Endothelial cell of umbilical vein (primary cell): ENCODE measurements around the gene KAZN. TPM values are rescaled to one million over a fixed set of nuclear protein-coding genes. Genes with fewer than 3 reads are reported as not detected.

ENCODE experiments used
- BruUV-seq: library from RNA; stranded (reverse); fragments of 400-500 nt; replicated peaks from 2 replicates; lab custom pipeline; 2021; lab: Mats Ljungman, UMichigan
- CTCF ChIA-PET: fragments of 300-600, 350-600 bp; sonication (Branson Sonifier 250); formaldehyde crosslinking; loops from one replicate; lab custom pipeline; 2021; ENCODE audit warnings: antibody characterized with exemption, inconsistent platforms; lab: Charles Lee
- POLR2A ChIA-PET: fragments of 300-600, 350-600 bp; sonication (Branson Sonifier 250); formaldehyde crosslinking; loops from one replicate; lab custom pipeline; 2021; ENCODE audit warnings: antibody characterized with exemption, inconsistent platforms; lab: Charles Lee
- DNase-seq: peaks from one replicate; pipeline ENCODE4 v3.0.0-alpha.2; 2011; ENCODE audit warnings: low read depth, low spot score
- FAIRE-seq: peaks from 2 replicates; lab custom pipeline; 2011; peaks lifted over from hg19 to GRCh38; lab: Jason Lieb, UNC
- H2AFZ ChIP-seq: 2 replicates; pipeline ENCODE4 v1.6.0; 2012; ENCODE audit warnings: low read depth, low read length, control low read depth, inconsistent platforms
- H3K27ac ChIP-seq: 2 replicates; pipeline ENCODE4 v1.5.1; 2011; ENCODE audit warnings: low read depth, mild to moderate bottlenecking, control low read depth, low read length, moderate library complexity; ENCODE audit not compliant: insufficient read depth
- H3K27me3 ChIP-seq, 2 experiments: 2 replicates each; pipeline versions ENCODE4 v1.6.0 to v1.6.1; 2011; ENCODE audit warnings: low read length in 2 of 2, mixed read lengths in 1 of 2; ENCODE audit not compliant: control insufficient read depth in 2 of 2, insufficient read depth in 2 of 2
- H3K36me3 ChIP-seq, 2 experiments: 2 replicates in 1 of 2; 3 replicates in 1 of 2; pipeline ENCODE4 v1.5.1; 2011; ENCODE audit warnings: low read length in 2 of 2, mild to moderate bottlenecking in 1 of 2, moderate library complexity in 1 of 2; ENCODE audit not compliant: control insufficient read depth in 2 of 2, insufficient read depth in 2 of 2; ENCODE audit errors: extremely low read depth in 1 of 2
- H3K4me1 ChIP-seq: 3 replicates; pipeline ENCODE4 v1.5.1; 2011; ENCODE audit warnings: mild to moderate bottlenecking, low read length; ENCODE audit not compliant: control insufficient read depth, insufficient read depth; ENCODE audit errors: extremely low read depth
- H3K4me2 ChIP-seq: 2 replicates; pipeline ENCODE4 v1.6.1; 2011; ENCODE audit warnings: low read length, control low read depth, mixed read lengths; ENCODE audit not compliant: insufficient read depth
- H3K4me3 ChIP-seq, 3 experiments: fragments of 200-600 bp in 1 of 3; sonication (generic), shearing (Covaris generic) in 1 of 3; replicated peaks in 1 of 3; 2 replicates each; pipeline ENCODE4 v1.5.1; 2011 to 2016; ENCODE audit warnings: control low read depth in 3 of 3, low read length in 3 of 3, mild to moderate bottlenecking in 2 of 3, inconsistent platforms in 1 of 3, low read depth in 1 of 3, moderate library complexity in 1 of 3; ENCODE audit not compliant: insufficient read depth in 1 of 3
- H3K79me2 ChIP-seq: 2 replicates; pipeline ENCODE4 v1.6.0; 2012; ENCODE audit warnings: low read length, inconsistent platforms; ENCODE audit not compliant: control insufficient read depth, insufficient read depth
- H3K9ac ChIP-seq: replicated peaks from 2 replicates; pipeline ENCODE3; 2011; ENCODE audit warnings: low read length, control low read depth; ENCODE audit not compliant: insufficient read depth; ENCODE audit errors: extremely low read depth
- H3K9me1 ChIP-seq: replicated peaks from 3 replicates; pipeline ENCODE4 v1.6.0; 2011; ENCODE audit warnings: mild to moderate bottlenecking, low read length; ENCODE audit not compliant: control insufficient read depth, insufficient read depth; ENCODE audit errors: extremely low read depth
- H3K9me3 ChIP-seq: replicated peaks from 2 replicates; pipeline ENCODE4 v1.5.1; 2012; ENCODE audit warnings: low read length, inconsistent platforms; ENCODE audit not compliant: control insufficient read depth, insufficient read depth
- H4K20me1 ChIP-seq: replicated peaks from 2 replicates; pipeline ENCODE3; 2011; ENCODE audit warnings: mild to moderate bottlenecking, low read length; ENCODE audit not compliant: control insufficient read depth, insufficient read depth; ENCODE audit errors: extremely low read depth
- EZH2 ChIP-seq: IDR thresholded peaks from 2 replicates; pipeline ENCODE4 v1.6.1; 2012; ENCODE audit warnings: borderline replicate concordance, low read depth, mild to moderate bottlenecking, moderate library complexity, low read length, inconsistent platforms; ENCODE audit not compliant: severe bottlenecking
- FOS ChIP-seq: IDR thresholded peaks from 2 replicates; pipeline ENCODE4 v1.6.1; 2011; ENCODE audit warnings: mild to moderate bottlenecking, low read length, moderate library complexity, borderline replicate concordance; ENCODE audit not compliant: insufficient read depth
- GATA2 ChIP-seq: IDR thresholded peaks from 2 replicates; pipeline ENCODE4 v1.7.0; 2011; ENCODE audit warnings: low read depth, mild to moderate bottlenecking, moderate library complexity, mixed read lengths, low read length; ENCODE audit not compliant: insufficient read length, insufficient read depth
- JUN ChIP-seq: IDR thresholded peaks from 2 replicates; pipeline ENCODE4 v1.6.1; 2011; ENCODE audit warnings: borderline replicate concordance, low read depth; ENCODE audit not compliant: insufficient read length, insufficient read depth
- MYC ChIP-seq: IDR thresholded peaks from one replicate; pipeline ENCODE4 v1.6.1; 2011; ENCODE audit warnings: mild to moderate bottlenecking, low read depth, low read length
- POLR2A ChIP-seq: IDR thresholded peaks from 2 replicates; pipeline ENCODE4 v1.6.1; 2012; ENCODE audit warnings: low read depth, mild to moderate bottlenecking, control low read depth, low read length
- POLR2AphosphoS5 ChIP-seq: IDR thresholded peaks from 2 replicates; pipeline ENCODE4 v1.6.1; 2012; ENCODE audit warnings: low read depth, mild to moderate bottlenecking, control low read depth, low read length, moderate library complexity; ENCODE audit not compliant: insufficient read depth
- dilution Hi-C: fragments of 300-500 bp; cut with MboI; formaldehyde crosslinking; loops from one replicate; pipeline ENCODE4 v1.15.0; 2019; ENCODE audit warnings: low sequenced_read_pairs; ENCODE audit not compliant: extremely low pct_ligation_motif_present
- intact Hi-C: fragments of 100-400 bp; cut with micrococcal nuclease; formaldehyde crosslinking; loops from one replicate; pipeline ENCODE4 v1.10.0; 2022
- polyA plus RNA-seq, 4 experiments: library from polyadenylated mRNA; depleted of rRNA in 3 of 4; stranded (reverse) in 3 of 4; unstranded in 1 of 4; fragments of >200 nt; gene quantifications; 2 replicates each; pipeline versions ENCODE4 v1.2.1 to v1.2.3, GENCODE V29; 2011 to 2012; ENCODE audit warnings: missing spikeins in 1 of 4
- total RNA-seq: library from RNA; stranded (reverse); gene quantifications from 2 replicates; pipeline ENCODE4 v1.2.3, GENCODE V29; 2021
- TF ChIP-seq, protein P1 (sequence below): IDR thresholded peaks from 2 replicates; pipeline ENCODE4 v1.6.1; 2011; ENCODE audit not compliant: insufficient read depth, insufficient read length
- TF ChIP-seq, protein P2 (sequence below), 2 donors: IDR thresholded peaks; 1 replicate in 1 of 2; 2 replicates in 1 of 2; pipeline ENCODE4 v1.5.1; 2011; ENCODE audit warnings: low read length in 2 of 2, mild to moderate bottlenecking in 2 of 2, moderate library complexity in 2 of 2, control low read depth in 1 of 2, inconsistent platforms in 1 of 2, low read depth in 1 of 2; ENCODE audit not compliant: insufficient read depth in 1 of 2; ENCODE audit errors: extremely low read depth in 1 of 2

The KAZN gene
- total and polyA plus RNA-seq, 2 donors (not counting 3 experiments of a cell fraction or from before 2014, with no cell fraction given) = 1.6 to 5.8 TPM

DNA sequence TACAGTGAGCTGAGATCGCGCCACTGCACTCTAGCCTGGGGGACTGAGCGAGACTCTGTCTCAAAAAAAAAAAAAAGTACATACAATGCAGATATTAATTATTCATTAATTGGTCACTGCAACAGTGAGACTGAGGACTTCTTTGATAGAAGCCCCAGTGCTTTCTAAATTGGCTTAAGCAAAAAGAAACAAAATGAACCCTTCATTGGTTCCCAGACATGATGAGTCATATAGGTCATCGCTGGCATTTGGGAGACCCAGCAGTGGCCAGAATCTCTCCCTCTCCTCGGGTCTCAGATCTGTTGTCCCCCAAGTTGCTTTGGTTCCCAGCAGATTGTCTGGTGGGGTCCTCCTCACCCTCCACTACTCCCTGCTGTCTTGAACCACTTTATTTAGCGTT, 144.9 kb downstream of the KAZN start:
- no peaks in the 10 kb centered on the region for H3K9me1 ChIP-seq
- TF ChIP-seq POLR2AphosphoS5 = no peak
- TF ChIP-seq, protein P1, sequence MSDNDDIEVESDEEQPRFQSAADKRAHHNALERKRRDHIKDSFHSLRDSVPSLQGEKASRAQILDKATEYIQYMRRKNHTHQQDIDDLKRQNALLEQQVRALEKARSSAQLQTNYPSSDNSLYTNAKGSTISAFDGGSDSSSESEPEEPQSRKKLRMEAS = no peak
- TF ChIP-seq FOS = no peak
- no peak for TF ChIP-seq JUN
- TF ChIP-seq POLR2A = no peak
- TF ChIP-seq, protein P2, sequence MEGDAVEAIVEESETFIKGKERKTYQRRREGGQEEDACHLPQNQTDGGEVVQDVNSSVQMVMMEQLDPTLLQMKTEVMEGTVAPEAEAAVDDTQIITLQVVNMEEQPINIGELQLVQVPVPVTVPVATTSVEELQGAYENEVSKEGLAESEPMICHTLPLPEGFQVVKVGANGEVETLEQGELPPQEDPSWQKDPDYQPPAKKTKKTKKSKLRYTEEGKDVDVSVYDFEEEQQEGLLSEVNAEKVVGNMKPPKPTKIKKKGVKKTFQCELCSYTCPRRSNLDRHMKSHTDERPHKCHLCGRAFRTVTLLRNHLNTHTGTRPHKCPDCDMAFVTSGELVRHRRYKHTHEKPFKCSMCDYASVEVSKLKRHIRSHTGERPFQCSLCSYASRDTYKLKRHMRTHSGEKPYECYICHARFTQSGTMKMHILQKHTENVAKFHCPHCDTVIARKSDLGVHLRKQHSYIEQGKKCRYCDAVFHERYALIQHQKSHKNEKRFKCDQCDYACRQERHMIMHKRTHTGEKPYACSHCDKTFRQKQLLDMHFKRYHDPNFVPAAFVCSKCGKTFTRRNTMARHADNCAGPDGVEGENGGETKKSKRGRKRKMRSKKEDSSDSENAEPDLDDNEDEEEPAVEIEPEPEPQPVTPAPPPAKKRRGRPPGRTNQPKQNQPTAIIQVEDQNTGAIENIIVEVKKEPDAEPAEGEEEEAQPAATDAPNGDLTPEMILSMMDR (IDR thresholded peaks at IDR 0.05; ENCODE audit: extremely low read depth in 1 of 2, insufficient read depth in 1 of 2, low read depth in 1 of 2, low read length in 2 of 2) = no peak
- TF ChIP-seq MYC = no peak
- TF ChIP-seq GATA2 = no peak
- TF ChIP-seq EZH2 = no peak
- no peaks in the 10 kb centered on the region for H3K27me3 ChIP-seq
- dilution Hi-C loops (no loop called here), intact Hi-C loops (no loop called here)
- ChIA-PET POLR2A (no interaction called here), CTCF (no interaction called here)
- no peak overlapping the region for H3K4me2 ChIP-seq
- H3K9ac ChIP-seq = no peak overlapping the region
- BruUV-seq = no TSS peak
- no peak for DNase-seq
- FAIRE-seq = no peak
- no peaks in the 10 kb centered on the region for H3K79me2 ChIP-seq
- H3K9me3 ChIP-seq = no peaks in the 10 kb centered on the region
- H3K4me1 ChIP-seq = no peaks in the 10 kb centered on the region
- no peak overlapping the region for H3K4me3 ChIP-seq
- no peak overlapping the region for H3K27ac ChIP-seq
- H3K36me3 ChIP-seq = no peaks in the 10 kb centered on the region
- H4K20me1 ChIP-seq = no peaks in the 10 kb centered on the region
- no peak overlapping the region for H2AFZ ChIP-seq
